Erythroblast (primary cell): ENCODE results near the gene PLD3.
"Not testable (repeated sequence)": the region's sequence is repeated elsewhere in the genome, so short reads cannot be mapped to it uniquely, and the experiment has no call there.

Source experiments
- DNase-seq, 2 experiments: peaks; one replicate each; lab custom pipeline; 2025; lab: John Stamatoyannopoulos, UW
- GATA1 ChIP-seq: IDR thresholded peaks from 2 replicates; pipeline ENCODE4 v1.6.1; 2011; ENCODE audit warnings: low read depth, mild to moderate bottlenecking, control low read depth, low read length, moderate library complexity
- POLR2A ChIP-seq: IDR thresholded peaks from 2 replicates; pipeline ENCODE4 v1.6.1; 2011; ENCODE audit warnings: mild to moderate bottlenecking, low read length

The PLD3 gene

GRCh38 chr19:40320558-40320935 lies 27.9 kb upstream of the PLD3 start:
- TF ChIP-seq POLR2A (no peak), GATA1 (no peak)
- no peak for DNase-seq

- no peak for DNase-seq
- TF ChIP-seq GATA1, result no peak
- no peak for TF ChIP-seq POLR2A
These were observed 27.4 kb upstream of the PLD3 start for GRCh38 chr19:40321076-40321475.

DNA sequence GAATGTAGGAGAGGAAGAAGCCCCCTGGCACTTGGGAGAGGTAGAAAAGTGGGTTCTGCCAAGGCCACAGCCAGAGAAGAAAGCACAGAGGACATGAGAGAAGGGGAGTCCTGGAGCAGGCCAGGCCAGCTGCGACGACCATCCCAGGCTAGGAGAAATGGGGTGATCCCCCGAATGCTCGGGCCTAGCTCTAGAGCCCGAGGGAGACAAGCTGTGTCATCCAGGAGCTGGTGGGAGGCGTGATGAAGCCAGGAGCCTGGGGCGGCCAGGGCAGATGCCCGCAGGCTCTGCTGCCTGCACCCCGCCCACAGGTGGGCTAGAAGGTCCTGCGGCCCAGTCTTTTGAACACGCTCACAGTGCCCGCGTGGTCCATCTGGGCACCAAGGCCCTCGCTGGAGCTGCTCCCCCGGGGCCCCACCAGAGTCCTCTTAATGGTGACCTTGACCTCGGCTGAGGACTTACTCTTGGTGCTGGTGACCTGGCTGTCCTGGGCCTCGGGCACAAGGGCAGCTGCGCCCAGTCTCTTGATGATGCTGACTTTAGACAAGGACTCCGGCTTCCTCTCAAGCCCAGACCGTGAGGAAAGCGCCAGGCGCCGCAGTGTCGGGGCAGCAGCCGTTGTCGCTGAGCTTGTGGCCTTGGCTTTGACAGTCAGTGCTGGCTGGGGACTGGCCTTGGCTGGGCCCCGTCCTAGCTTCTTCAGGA lies 26.8 kb upstream of the PLD3 start:
- DNase-seq, result no peak
- TF ChIP-seq GATA1, result no peak
- TF ChIP-seq POLR2A, result no peak

DNA sequence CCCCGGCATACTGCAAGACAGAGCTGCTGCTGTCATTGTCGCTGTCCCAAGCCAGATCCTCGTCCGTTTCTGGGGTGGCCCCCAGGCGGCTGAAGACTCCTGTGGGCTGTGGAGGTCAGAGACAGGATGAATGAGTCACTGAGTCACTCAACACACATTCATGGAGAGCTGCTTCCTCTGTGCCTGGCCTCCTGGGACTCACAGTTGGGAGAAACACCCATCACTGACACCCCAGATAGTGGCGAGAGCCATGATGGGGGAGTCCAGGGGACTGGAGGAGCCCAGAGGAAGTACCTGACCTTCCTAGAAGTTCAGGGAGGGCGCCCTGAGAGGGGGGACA lies 26.3 kb upstream of the PLD3 start:
- TF ChIP-seq GATA1, result no peak
- no peak for TF ChIP-seq POLR2A
- DNase-seq, result no peak

DNA sequence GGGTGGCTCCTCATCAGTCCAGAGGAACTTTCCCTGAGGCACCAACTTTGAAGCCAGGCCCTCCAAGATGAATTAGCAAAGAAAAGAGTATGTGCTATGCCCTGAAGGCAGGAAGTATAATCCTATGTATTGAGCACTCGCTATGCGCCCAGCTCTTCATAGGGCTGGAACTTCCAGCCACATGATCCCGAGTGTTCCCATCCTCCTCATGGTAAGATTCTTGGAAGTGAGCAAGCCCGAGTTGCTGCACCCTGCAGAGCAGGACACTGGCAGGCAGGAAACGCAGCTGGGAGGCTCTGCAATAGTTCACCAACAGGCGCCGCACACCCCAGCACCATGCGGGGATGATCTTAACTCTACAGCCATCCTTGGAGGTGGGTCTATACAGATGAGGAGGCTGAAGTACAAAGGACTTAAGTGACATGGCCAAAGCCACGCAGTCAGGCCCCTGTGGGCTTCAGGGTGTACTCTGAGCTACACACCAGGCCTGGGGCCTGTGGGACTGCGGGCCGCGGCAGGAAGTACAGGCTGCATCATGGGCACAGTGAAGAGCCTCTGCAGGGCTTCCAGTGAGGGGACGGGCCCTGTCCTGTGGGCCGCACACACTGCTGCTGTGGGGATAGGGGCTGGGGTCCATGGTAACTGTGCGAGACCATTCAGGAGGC lies 25.4 kb upstream of the PLD3 start:
- TF ChIP-seq GATA1 (no peak), POLR2A (no peak)
- DNase-seq, result no peak

DNA sequence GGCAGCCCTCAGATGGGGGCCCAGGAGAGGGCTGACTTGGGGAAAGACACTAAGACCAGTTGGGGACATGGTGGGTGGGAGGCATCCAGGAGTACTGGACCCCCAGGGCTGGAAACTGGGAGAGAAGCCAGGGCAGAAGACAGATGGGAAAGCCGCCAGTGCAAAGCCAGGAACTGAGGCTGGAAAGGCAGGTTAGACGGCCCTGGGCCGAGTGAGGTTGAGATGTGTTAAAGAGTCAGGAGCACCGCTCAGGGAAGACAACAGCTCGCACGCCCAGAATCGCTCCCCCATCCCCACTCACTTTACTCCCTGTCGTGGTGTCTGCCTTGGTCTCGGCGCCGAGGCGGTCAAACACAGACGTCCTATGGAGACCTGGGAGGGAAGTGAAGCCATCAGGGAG lies 24.8 kb upstream of the PLD3 start:
- DNase-seq, result no peak
- TF ChIP-seq GATA1 (no peak), POLR2A (no peak)

GRCh38 chr19:40326201-40326600 lies 22.3 kb upstream of the PLD3 start:
- TF ChIP-seq POLR2A (no peak), GATA1 (no peak)
- DNase-seq, result no peak

GRCh38 chr19:40331052-40331451 lies 17.4 kb upstream of the PLD3 start:
- TF ChIP-seq GATA1, result no peak
- TF ChIP-seq POLR2A, result no peak
- DNase-seq, result peak; percentile 10 to 32

GRCh38 chr19:40332669-40333068 lies 15.8 kb upstream of the PLD3 start:
- no peak for DNase-seq
- TF ChIP-seq POLR2A (no peak), GATA1 (no peak)

- not testable (repeated sequence) for DNase-seq
These were observed 15.4 kb upstream of the PLD3 start for GRCh38 chr19:40333083-40333482.

DNA sequence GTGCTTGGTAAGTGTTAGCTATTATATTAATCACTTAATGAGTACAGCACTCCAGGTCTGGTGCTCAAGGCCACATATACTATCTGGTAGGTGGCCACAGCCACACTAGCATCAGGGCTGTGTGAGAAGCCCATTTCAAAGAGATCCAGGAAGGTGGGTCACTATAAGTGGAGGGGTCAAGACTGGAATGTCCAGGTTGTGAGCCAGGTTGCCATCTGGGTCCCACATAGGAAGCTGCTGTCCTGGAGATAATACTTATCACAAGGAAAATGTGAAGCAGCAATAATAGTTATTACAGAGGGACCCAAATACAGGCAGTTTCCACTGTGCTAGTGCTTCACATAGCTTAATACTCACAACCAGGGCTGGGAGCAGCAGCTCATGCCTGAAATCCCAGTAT lies 13.4 kb upstream of the PLD3 start:
- TF ChIP-seq GATA1, result no peak
- TF ChIP-seq POLR2A, result no peak
- no peak for DNase-seq

- peak in 1 of 2 experiments; percentile 19 for DNase-seq
- TF ChIP-seq GATA1, result no peak
- no peak for TF ChIP-seq POLR2A
These were observed 12.5 kb upstream of the PLD3 start for GRCh38 chr19:40335855-40336600.

DNA sequence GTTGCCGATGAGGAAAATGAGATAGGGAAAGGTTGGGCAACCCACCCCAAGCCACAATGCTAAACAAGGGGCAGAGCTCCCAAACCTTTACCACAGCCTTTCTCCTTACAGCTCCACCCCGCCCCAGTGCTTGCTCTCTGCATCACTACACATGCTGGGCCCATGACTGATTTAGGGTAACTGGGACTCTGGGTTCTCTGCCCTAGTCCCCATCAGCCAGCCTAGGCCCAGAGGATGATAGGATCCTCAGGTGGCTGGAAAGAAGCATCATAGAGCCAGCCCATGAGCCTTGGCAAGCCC lies 11.9 kb upstream of the PLD3 start:
- TF ChIP-seq GATA1 (no peak), POLR2A (no peak)
- DNase-seq, result no peak

GRCh38 chr19:40337107-40337506 lies 11.4 kb upstream of the PLD3 start:
- TF ChIP-seq GATA1, result no peak
- TF ChIP-seq POLR2A, result no peak
- no peak for DNase-seq
